H1 (cell line): ENCODE measurements around the gene PIGM. TPM values are rescaled to one million over a fixed set of nuclear protein-coding genes. Genes with fewer than 3 reads are reported as not detected.

Experiments used
- CTCF ChIA-PET: fragments of 300-600 bp; sonication (Branson Sonifier 250); formaldehyde crosslinking; loops from one replicate; lab custom pipeline; 2021; ENCODE audit not compliant: partially characterized antibody; lab: Charles Lee
- POLR2A ChIA-PET: fragments of 300-600 bp; sonication (Branson Sonifier 250); formaldehyde crosslinking; loops from one replicate; lab custom pipeline; 2021; ENCODE audit warnings: inconsistent platforms; ENCODE audit not compliant: partially characterized antibody; lab: Charles Lee
- DNase-seq, 2 experiments: peaks; one replicate each; pipeline versions ENCODE4 v3.0.0 to v3.0.0-alpha.2; 2010 to 2022; ENCODE audit warnings: low spot score in 2 of 2, low read depth in 1 of 2, mixed read lengths in 1 of 2
- FAIRE-seq: peaks from 2 replicates; lab custom pipeline; 2011; peaks lifted over from hg19 to GRCh38; lab: Jason Lieb, UNC
- H2AFZ ChIP-seq: 2 replicates; pipeline ENCODE4 v1.8.1; 2012; ENCODE audit warnings: low read length, inconsistent platforms
- H2AK5ac ChIP-seq: 2 replicates; pipeline ENCODE4 v1.6.1; 2013; ENCODE audit warnings: low read depth, low read length
- H2BK120ac ChIP-seq: replicated peaks from 2 replicates; pipeline ENCODE3; 2013; ENCODE audit warnings: low read depth, low read length, inconsistent platforms
- H2BK12ac ChIP-seq: 2 replicates; pipeline ENCODE4 v1.6.1; 2013; ENCODE audit warnings: low read depth, low read length
- H2BK15ac ChIP-seq: 2 replicates; pipeline ENCODE4 v1.6.1; 2013; ENCODE audit warnings: low read length
- H2BK20ac ChIP-seq: 2 replicates; pipeline ENCODE4 v1.6.1; 2013; ENCODE audit warnings: low read length
- H2BK5ac ChIP-seq: 2 replicates; pipeline ENCODE4 v1.6.1; 2013; ENCODE audit warnings: low read depth, low read length
- H3K14ac ChIP-seq: 2 replicates; pipeline ENCODE4 v1.6.1; 2013; ENCODE audit warnings: inconsistent platforms; ENCODE audit not compliant: insufficient read length
- H3K18ac ChIP-seq: 2 replicates; pipeline ENCODE4 v1.6.1; 2013; ENCODE audit warnings: low read length; ENCODE audit errors: extremely low read depth
- H3K23ac ChIP-seq: 2 replicates; pipeline ENCODE4 v1.6.1; 2013; ENCODE audit warnings: inconsistent platforms; ENCODE audit not compliant: insufficient read length
- H3K23me2 ChIP-seq: 2 replicates; pipeline ENCODE4 v1.6.1; 2013; ENCODE audit warnings: low read depth, low read length
- H3K27ac ChIP-seq: 2 replicates; pipeline ENCODE4 v1.6.1; 2011; ENCODE audit warnings: low read depth, low read length, inconsistent platforms
- H3K27me3 ChIP-seq, 4 experiments: replicated peaks in 1 of 4; 1 replicate in 1 of 4; 2 replicates in 3 of 4; pipeline versions ENCODE4 v1.6.1 to v1.8.1; 2011 to 2013; ENCODE audit warnings: low read length in 3 of 4, mild to moderate bottlenecking in 3 of 4, inconsistent platforms in 2 of 4, mixed read lengths in 2 of 4, moderate library complexity in 1 of 4; ENCODE audit not compliant: control insufficient read depth in 3 of 4, insufficient read depth in 3 of 4; ENCODE audit errors: extremely low read depth in 1 of 4
- H3K36me3 ChIP-seq, 4 experiments: 2 replicates each; pipeline versions ENCODE4 v1.6.1 to v1.8.1; 2011 to 2013; ENCODE audit warnings: mild to moderate bottlenecking in 4 of 4, low read length in 3 of 4, moderate library complexity in 2 of 4, control low read depth in 1 of 4, inconsistent platforms in 1 of 4; ENCODE audit not compliant: insufficient read depth in 4 of 4, control insufficient read depth in 2 of 4
- H3K4ac ChIP-seq: replicated peaks from 2 replicates; pipeline ENCODE3; 2013; ENCODE audit warnings: low read length, low read depth, mixed read lengths, inconsistent platforms; ENCODE audit not compliant: insufficient read length
- H3K4me1 ChIP-seq, 4 experiments: replicated peaks in 1 of 4; 1 replicate in 1 of 4; 2 replicates in 3 of 4; pipeline versions ENCODE4 v1.6.1 to v1.8.1; 2011 to 2013; ENCODE audit warnings: low read length in 3 of 4, inconsistent platforms in 2 of 4, mixed read lengths in 1 of 4; ENCODE audit not compliant: insufficient read depth in 4 of 4, control insufficient read depth in 3 of 4
- H3K4me2 ChIP-seq, 2 experiments: 2 replicates each; pipeline versions ENCODE4 v1.6.1 to v1.8.1; 2011 to 2013; ENCODE audit warnings: low read depth in 2 of 2, low read length in 2 of 2, control low read depth in 1 of 2, inconsistent platforms in 1 of 2, mild to moderate bottlenecking in 1 of 2; ENCODE audit not compliant: insufficient read depth in 1 of 2
- H3K4me3 ChIP-seq, 4 experiments: fragments of 200-600, 300-600 bp in 1 of 4; sonication (generic), shearing (Covaris generic), sonication (Bioruptor Twin) in 1 of 4; 2 replicates each; pipeline versions ENCODE4 v1.5.1 to v1.8.1; 2011 to 2016; ENCODE audit warnings: low read length in 4 of 4, low read depth in 3 of 4, control low read depth in 2 of 4, inconsistent platforms in 2 of 4, mild to moderate bottlenecking in 2 of 4, mixed read lengths in 1 of 4, moderate library complexity in 1 of 4; ENCODE audit not compliant: insufficient read depth in 2 of 4; ENCODE audit errors: extremely low read depth in 1 of 4
- H3K56ac ChIP-seq: replicated peaks from 2 replicates; pipeline ENCODE3; 2013; ENCODE audit warnings: low read depth, mild to moderate bottlenecking, mixed read lengths, low read length, inconsistent platforms; ENCODE audit not compliant: insufficient read length
- H3K79me1 ChIP-seq: 2 replicates; pipeline ENCODE4 v1.6.1; 2013; ENCODE audit warnings: low read depth, low read length, control low read depth
- H3K79me2 ChIP-seq, 2 experiments: 2 replicates each; pipeline versions ENCODE4 v1.6.1 to v1.8.1; 2012 to 2013; ENCODE audit warnings: low read length in 2 of 2, mild to moderate bottlenecking in 2 of 2, inconsistent platforms in 1 of 2; ENCODE audit not compliant: insufficient read depth in 2 of 2, control insufficient read depth in 1 of 2
- H3K9ac ChIP-seq, 4 experiments: replicated peaks in 1 of 4; 1 replicate in 1 of 4; 2 replicates in 3 of 4; pipeline versions ENCODE4 v1.6.1 to v1.8.1; 2011 to 2013; ENCODE audit warnings: low read depth in 3 of 4, low read length in 3 of 4, control low read depth in 2 of 4, mild to moderate bottlenecking in 2 of 4, moderate library complexity in 2 of 4, inconsistent platforms in 1 of 4; ENCODE audit errors: extremely low read depth in 1 of 4
- H3K9me3 ChIP-seq, 2 experiments: 2 replicates each; pipeline versions ENCODE4 v1.6.1 to v1.8.1; 2012 to 2013; ENCODE audit warnings: mild to moderate bottlenecking in 2 of 2, moderate library complexity in 2 of 2, control low read depth in 1 of 2, inconsistent platforms in 1 of 2, low read depth in 1 of 2, low read length in 1 of 2, mixed read lengths in 1 of 2; ENCODE audit not compliant: insufficient read depth in 2 of 2
- H4K20me1 ChIP-seq, 2 experiments: replicated peaks in 1 of 2; 2 replicates each; pipeline versions ENCODE3 to v1.8.1; 2011 to 2013; ENCODE audit warnings: inconsistent platforms in 2 of 2, low read length in 2 of 2, mild to moderate bottlenecking in 1 of 2; ENCODE audit not compliant: insufficient read depth in 2 of 2, control insufficient read depth in 1 of 2
- H4K5ac ChIP-seq: 2 replicates; pipeline ENCODE4 v1.6.1; 2013; ENCODE audit warnings: low read length, low read depth, mixed read lengths, inconsistent platforms; ENCODE audit not compliant: insufficient read length
- H4K8ac ChIP-seq: 2 replicates; pipeline ENCODE4 v1.8.0; 2013; ENCODE audit warnings: mild to moderate bottlenecking, moderate library complexity, low read length, inconsistent platforms; ENCODE audit not compliant: insufficient read depth; ENCODE audit errors: extremely low read depth
- H4K91ac ChIP-seq: replicated peaks from 2 replicates; pipeline ENCODE3; 2013; ENCODE audit warnings: low read length, mixed read lengths, inconsistent platforms; ENCODE audit not compliant: insufficient read length
- EZH2 ChIP-seq: fragments of 200-600 bp; sonication (generic); IDR thresholded peaks from 2 replicates; pipeline ENCODE4 v1.7.1; 2012; ENCODE audit warnings: low read depth, mild to moderate bottlenecking, moderate library complexity, low read length, inconsistent platforms; ENCODE audit not compliant: severe bottlenecking
- NRF1 ChIP-seq: IDR thresholded peaks from 2 replicates; pipeline ENCODE4 v1.6.1; 2011; ENCODE audit warnings: mild to moderate bottlenecking, low read depth, low read length, improper control_type of control experiment
- RAD21 ChIP-seq, 2 experiments: IDR thresholded peaks in 1 of 2; conservative IDR thresholded peaks in 1 of 2; 2 replicates each; pipeline ENCODE4 v1.6.1; 2011; ENCODE audit warnings: low read depth in 2 of 2, low read length in 2 of 2, improper control_type of control experiment in 1 of 2, inconsistent platforms in 1 of 2, mild to moderate bottlenecking in 1 of 2, moderate library complexity in 1 of 2
- RXRA ChIP-seq: IDR thresholded peaks from 2 replicates; pipeline ENCODE4 v1.6.1; 2011; ENCODE audit warnings: low read depth, mild to moderate bottlenecking, low read length, moderate library complexity; ENCODE audit not compliant: insufficient read depth
- SIN3A ChIP-seq, 2 experiments: IDR thresholded peaks in 1 of 2; conservative IDR thresholded peaks in 1 of 2; 2 replicates each; pipeline ENCODE4 v1.6.1; 2011 to 2012; ENCODE audit warnings: low read length in 2 of 2, improper control_type of control experiment in 1 of 2, low read depth in 1 of 2, mild to moderate bottlenecking in 1 of 2
- SP2 ChIP-seq: IDR thresholded peaks from 2 replicates; pipeline ENCODE4 v1.6.1; 2012; ENCODE audit warnings: mild to moderate bottlenecking, low read length, inconsistent platforms
- SRF ChIP-seq: IDR thresholded peaks from 2 replicates; pipeline ENCODE4 v1.6.1; 2011; ENCODE audit warnings: mild to moderate bottlenecking, low read depth, low read length, moderate library complexity
- TEAD4 ChIP-seq: IDR thresholded peaks from 2 replicates; pipeline ENCODE4 v1.6.1; 2012; ENCODE audit warnings: low read depth, low read length, inconsistent platforms, mixed read lengths
- WGBS, 2 experiments: shearing (Covaris generic) in 1 of 2; methylation state at CpG; one replicate each; pipeline versions ENCODE4 v1.1.6 to v1.1.7; 2013 to 2015; ENCODE audit warnings: low lambda C conversion rate in 2 of 2, mixed read lengths in 2 of 2, inconsistent platforms in 1 of 2, low coverage in 1 of 2, missing lambda C conversion rate in 1 of 2; ENCODE audit not compliant: insufficient replicate concordance in 2 of 2, insufficient coverage in 1 of 2, insufficient read length in 1 of 2; ENCODE audit errors: extremely low coverage in 1 of 2, missing lambda C conversion rate in 1 of 2; 5-methylcytosine and 5-hydroxymethylcytosine counted together
- polyA plus RNA-seq, 7 experiments: library from polyadenylated mRNA; depleted of rRNA in 3 of 7; stranded (reverse) in 5 of 7; unstranded in 2 of 7; fragments of >200 nt in 5 of 7; fragments of 200-250 nt in 2 of 7; gene quantifications; 1 replicate in 5 of 7; 2 replicates in 1 of 7; 4 replicates in 1 of 7; pipeline versions ENCODE4 v1.2.1 to v1.2.3, GENCODE V29; 2011 to 2013; ENCODE audit warnings: missing spikeins in 2 of 7, mixed read lengths in 2 of 7
- total RNA-seq: library from RNA; stranded (reverse); fragmentation: NEBNext Ultra II Directional; extraction: Animal tissue kit (Norgen Biotek cat#: 25700); gene quantifications from 2 replicates; pipeline ENCODE4 v1.2.1, GENCODE V29; 2021
- TF ChIP-seq, protein P1 (sequence below): IDR thresholded peaks from 2 replicates; pipeline ENCODE4 v1.6.1; 2012; ENCODE audit warnings: inconsistent platforms

PIGM gene
- total and polyA plus RNA-seq, 2 of the 8 experiments (the other 6 are each of a cell fraction or from before 2014, with no cell fraction given), result 5.4 to 6.0 TPM

DNA sequence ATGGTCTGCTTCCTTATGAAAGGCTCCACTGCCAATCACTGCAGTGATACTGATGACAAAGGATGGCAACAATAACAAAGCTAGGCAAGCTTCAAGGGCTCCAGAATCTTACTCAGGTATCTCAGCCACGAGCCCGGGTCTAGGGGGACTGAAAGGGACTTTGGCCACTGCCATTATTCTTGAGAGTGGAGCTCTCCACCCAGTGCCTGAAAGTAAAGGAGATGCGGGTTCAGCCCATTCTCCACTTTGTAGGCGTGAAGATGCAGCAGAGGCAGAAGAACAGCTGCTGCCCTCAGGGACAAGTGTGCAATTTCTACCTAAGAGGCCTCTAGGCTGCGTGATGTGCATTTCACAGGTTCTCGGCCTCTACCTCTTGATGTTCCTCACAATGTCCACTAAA, 46.3 kb downstream of the PIGM start:
- Histone ChIP-seq H2BK12ac (no peak overlapping the region), H2BK15ac (no peak overlapping the region), H3K56ac (no peak overlapping the region), H4K91ac (no peak overlapping the region), H3K23me2 (no peaks in the 10 kb centered on the region; the same call in 1 of the 2 replicates), H3K9me3 (peaks cover 0 to 5% of the 10 kb centered on the region in 2 experiments; a peak in 1 of 4 replicates), H3K9ac (no peak overlapping the region), H3K36me3 (no peaks in the 10 kb centered on the region), H3K4me3 (no peak overlapping the region), H2AK5ac (no peak overlapping the region), H2BK120ac (no peak overlapping the region), H3K4me1 (0 out of 7 replicates have a peak, but pooled peaks cover 0 to 2% (median 0%) of the 10 kb centered on the region in 4 experiments), H4K5ac (no peak overlapping the region), H3K23ac (no peak overlapping the region), H3K18ac (no peak overlapping the region; the same call in 1 of the 2 replicates), H3K27ac (no peak overlapping the region), H3K27me3 (no peaks in the 10 kb centered on the region), H4K20me1 (no peaks in the 10 kb centered on the region), H3K79me2 (no peaks in the 10 kb centered on the region), H3K4me2 (no peak overlapping the region), H3K4ac (no peak overlapping the region), H3K79me1 (no peaks in the 10 kb centered on the region), H4K8ac (no peak overlapping the region), H2BK20ac (no peak overlapping the region), H2BK5ac (no peak overlapping the region), H3K14ac (no peak overlapping the region), H2AFZ (no peak overlapping the region)
- WGBS, 2 experiments, result 96% methylated on average over 6 of the region's 6 CpGs; no CpG with 5 or more reads in 1 of the 2 experiments
- FAIRE-seq, result no peak
- DNase-seq, result peak in 1 of 2 experiments; percentile 35
- CTCF ChIA-PET, result interaction anchor here (1.7 to 3.4 kb wide), 2 partner anchors 18 to 22 kb away, joined by 6 to 20 read pairs; no protein-coding TSS in a partner anchor
- POLR2A ChIA-PET, result no interaction called here
- TF ChIP-seq SIN3A (conservative IDR thresholded peaks at IDR 0.05 in 1 of 2, IDR thresholded peaks at IDR 0.05 in 1 of 2; ENCODE audit: low read depth in 1 of 2, low read length in 2 of 2) (no peak), SP2 (no peak), TEAD4 (no peak), RXRA (no peak), SRF (no peak), EZH2 (no peak), NRF1 (no peak), RAD21 (IDR thresholded peaks at IDR 0.05 in 1 of 2, conservative IDR thresholded peaks at IDR 0.05 in 1 of 2; ENCODE audit: low read depth in 2 of 2, low read length in 2 of 2) (no peak)
- TF ChIP-seq, protein P1, sequence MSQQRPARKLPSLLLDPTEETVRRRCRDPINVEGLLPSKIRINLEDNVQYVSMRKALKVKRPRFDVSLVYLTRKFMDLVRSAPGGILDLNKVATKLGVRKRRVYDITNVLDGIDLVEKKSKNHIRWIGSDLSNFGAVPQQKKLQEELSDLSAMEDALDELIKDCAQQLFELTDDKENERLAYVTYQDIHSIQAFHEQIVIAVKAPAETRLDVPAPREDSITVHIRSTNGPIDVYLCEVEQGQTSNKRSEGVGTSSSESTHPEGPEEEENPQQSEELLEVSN, result no peak
